ENCODE measurements around the gene KCNIP3.

KCNIP3 gene

DNA sequence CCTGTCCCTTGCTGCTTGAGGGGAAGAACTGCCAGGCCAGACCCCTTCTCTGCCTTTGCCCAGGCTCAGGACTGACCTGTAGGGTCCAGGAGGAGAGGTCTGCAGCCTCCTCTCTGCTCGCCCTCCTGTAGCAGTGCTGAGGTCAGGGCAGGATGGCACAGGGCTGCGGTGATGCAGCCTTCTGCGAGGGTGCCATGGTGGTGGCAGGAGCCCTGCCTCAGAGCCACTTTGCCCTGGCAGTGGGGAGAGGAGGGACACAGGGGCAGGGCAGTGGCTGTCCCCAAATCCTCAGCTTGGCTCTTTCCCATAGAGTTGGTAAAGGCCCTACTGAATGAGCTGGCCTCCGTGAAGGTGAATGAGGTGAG lies 22.0 kb upstream of the KCNIP3 start:
- no peak for DNase-seq (ENCODE audit: low spot score)

DNA sequence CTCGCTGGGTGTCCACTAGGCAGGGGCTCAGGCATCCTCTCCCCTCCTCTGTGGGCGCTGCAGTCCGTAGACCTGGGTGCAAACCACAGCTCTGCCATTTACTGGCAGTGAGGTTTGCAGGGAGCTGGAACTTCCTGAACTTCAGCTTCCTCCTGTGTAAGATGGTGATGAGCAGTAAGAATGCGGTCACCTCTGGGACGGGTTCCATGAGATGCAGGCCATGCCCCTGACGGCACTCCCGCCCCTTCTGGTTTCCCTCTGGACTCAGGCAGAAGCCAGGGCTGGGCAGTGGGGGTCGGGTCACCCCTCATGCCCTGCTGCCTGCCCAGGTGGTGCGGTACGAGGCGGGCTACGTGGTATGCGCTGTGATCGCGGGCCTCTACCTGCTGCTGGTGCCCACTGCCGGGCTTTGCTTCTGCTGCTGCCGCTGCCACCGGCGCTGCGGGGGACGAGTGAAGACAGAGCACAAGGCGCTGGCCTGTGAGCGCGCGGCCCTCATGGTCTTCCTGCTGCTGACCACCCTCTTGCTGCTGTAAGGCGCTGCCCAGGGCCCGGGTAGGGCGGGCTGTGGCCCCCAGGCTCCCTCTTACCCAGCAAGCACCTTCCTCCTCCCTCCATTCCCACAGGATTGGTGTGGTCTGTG lies 21.4 kb upstream of the KCNIP3 start:
- DNase-seq (ENCODE audit: low spot score) = peak; percentile 73

DNA sequence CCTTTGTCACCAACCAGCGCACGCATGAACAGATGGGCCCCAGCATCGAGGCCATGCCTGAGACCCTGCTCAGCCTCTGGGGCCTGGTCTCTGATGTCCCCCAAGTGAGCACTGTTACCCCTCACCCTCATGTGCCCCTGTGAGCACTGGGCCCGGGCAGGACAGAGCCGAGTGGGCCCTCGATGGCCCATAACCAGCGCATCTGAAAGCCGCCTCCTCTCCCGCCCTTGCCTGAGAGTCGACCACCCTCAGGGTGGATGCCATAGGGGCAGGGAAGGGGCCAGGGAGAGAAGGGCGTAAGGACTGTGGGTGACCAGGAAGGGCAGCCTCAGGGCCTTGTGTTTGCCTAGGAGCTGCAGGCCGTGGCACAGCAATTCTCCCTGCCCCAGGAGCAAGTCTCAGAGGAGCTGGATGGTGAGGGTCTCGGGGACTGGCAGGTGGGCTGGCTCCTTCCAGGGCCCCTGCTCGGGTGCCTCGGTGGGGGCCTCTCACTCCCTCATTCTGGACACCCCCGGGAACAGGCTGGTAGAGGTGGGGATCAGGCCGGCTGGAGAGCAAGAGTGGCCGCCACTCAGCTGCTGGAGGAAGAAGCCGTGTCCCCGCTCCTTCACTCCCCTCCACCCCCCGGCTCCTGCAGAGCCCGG lies 20.8 kb upstream of the KCNIP3 start:
- no peak for DNase-seq (ENCODE audit: low spot score)

DNA sequence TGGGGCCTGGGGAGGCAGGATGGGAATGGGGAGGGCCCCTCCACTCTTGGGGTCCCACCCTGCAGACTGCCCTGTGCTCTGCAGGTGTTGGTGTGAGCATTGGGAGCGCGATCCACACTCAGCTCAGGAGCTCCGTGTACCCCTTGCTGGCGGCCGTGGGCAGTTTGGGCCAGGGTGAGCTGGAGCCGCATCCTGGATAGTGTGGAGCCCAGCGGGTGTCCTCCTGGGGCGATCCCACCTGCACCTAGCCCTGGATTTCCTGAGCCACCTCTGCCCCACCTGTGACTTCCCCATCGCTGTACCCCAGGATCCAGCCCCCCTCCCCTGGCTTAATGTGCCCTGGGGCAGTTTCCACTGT lies 20.3 kb upstream of the KCNIP3 start:
- DNase-seq (ENCODE audit: low spot score) = no peak

DNA sequence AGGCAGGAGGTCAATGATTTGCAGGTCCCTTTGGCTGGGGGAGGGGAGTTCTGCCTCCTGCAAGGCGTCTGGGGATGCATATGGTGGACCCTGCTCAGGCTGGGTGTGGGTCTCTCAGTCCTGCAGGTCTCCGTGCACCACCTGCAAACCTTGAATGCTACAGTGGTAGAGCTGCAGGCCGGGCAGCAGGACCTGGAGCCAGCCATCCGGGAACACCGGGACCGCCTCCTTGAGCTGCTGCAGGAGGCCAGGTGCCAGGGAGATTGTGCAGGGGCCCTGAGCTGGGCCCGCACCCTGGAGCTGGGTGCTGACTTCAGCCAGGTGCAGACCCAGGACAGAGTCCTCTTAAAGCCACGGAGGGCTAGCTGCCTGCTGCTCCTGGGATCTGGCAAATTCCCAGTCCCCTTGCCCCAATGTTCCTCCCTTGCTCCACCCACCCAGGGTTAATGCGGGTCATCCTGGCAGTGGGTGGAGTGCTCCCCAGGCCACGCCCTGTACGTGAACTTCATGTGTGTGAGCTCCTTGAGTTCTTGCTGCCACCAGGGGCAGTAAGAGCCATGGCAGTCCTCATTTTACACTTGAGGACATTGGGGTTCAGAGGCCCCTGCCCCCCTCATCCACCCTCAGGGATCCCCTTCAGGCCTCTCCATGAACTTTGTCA lies 19.8 kb upstream of the KCNIP3 start:
- peak; percentile 69 for DNase-seq (ENCODE audit: low spot score)

DNA sequence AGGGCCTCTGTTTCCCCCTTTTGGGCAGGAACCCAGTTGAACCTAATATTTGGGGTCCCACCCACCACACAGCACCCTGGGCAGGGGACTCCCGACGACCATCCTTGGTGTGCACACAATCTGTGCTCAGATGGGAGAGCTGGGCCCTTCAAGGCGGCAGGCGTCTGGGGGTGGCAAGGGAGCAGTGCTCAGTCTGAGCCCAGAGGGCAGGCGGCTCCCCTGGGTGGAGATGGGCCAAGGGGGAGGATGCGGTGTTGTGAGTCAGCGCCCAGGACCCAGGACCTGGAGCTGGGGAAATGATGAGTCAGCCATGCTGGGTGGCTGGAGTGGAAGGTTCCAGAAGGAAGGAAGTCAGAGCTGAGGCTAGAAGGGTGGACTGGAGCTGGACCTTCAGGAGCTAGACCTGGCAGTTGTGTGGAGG lies 19.1 kb upstream of the KCNIP3 start:
- peak; percentile 88 for DNase-seq (ENCODE audit: low spot score)

DNA sequence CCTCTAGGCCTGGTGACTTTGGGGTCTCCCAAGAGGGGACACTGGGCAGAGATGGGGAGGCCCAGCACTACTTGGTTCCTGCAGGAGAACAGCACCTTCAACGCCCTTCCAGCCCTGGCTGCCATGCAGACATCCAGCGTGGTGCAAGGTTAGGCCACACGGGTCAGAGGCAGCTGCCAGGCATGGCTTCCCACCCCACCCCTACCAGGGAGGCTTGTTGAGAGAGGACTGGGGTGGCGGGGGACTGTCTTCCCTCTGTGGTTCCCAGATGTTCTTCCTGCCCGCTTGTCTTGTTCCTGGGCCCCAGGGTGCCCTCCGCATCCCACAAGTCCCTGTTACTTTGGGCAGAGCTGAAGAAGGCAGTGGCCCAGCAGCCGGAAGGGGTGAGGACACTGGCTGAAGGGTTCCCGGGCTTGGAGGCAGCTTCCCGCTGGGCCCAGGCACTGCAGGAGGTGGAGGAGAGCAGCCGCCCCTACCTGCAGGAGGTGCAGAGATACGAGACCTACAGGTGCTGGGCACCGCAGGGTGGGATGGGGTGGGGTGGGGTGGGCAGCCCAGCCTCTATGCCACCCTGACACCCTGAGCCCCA lies 18.4 kb upstream of the KCNIP3 start:
- no peak for DNase-seq (ENCODE audit: low spot score)

DNA sequence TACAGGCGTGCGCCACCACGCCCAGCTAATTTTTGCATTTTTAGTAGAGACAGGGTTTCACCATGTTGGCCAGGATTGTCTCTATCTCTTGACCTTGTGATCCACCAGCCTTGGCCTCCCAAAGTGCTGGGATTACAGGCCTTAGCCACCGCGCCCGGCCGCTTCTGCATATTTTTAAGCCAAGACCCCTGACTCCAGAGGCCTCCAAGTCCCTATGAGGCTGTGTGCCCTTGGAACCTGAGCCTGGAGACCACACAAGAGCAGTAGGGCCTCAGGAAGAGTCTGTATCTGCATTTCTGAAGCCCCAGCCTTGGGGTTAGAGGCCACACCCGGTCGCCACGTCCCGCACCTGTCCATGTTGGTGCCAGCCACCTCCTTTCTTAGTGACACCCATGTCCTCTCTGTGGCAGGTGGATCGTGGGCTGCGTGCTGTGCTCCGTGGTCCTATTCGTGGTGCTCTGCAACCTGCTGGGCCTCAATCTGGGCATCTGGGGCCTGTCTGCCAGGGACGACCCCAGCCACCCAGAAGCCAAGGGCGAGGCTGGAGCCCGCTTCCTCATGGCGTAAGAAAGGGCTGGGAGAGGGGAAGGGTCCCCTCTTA lies 17.6 kb upstream of the KCNIP3 start:
- DNase-seq (ENCODE audit: low spot score) = no peak

DNA sequence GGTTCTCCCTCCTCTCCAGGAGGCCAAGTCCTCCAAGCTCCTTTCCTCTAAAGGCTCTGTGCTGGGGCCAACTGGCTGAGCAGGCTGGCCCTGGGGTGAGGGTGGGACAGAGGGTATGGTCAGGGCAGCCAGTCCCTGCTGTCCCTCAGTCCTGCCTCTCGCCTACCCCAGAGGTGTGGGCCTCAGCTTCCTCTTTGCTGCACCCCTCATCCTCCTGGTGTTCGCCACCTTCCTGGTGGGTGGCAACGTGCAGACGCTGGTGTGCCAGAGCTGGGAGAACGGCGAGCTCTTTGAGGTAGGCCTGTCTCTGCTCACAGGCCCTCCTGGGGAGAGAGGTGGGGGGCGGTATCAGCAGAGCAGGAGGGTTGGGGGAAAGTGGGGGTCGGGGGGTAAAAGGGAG lies 16.1 kb upstream of the KCNIP3 start:
- no peak for DNase-seq (ENCODE audit: low spot score)

DNA sequence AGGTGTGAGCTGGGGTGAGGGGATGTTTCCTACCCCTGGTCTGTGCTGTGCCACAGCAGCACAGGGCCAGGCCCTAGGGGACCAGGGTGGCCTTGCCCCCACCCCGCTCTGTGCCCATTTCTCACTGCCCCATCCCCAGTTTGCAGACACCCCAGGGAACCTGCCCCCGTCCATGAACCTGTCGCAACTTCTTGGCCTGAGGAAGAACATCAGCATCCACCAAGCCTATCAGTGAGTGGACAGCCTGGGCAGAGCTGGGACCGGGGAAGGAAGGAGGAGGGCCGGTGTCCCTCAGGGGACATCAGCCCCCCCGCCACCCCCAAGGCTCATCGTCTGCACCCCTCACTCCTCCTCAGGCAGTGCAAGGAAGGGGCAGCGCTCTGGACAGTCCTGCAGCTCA lies 15.4 kb upstream of the KCNIP3 start:
- no peak for DNase-seq (ENCODE audit: low spot score)

DNA sequence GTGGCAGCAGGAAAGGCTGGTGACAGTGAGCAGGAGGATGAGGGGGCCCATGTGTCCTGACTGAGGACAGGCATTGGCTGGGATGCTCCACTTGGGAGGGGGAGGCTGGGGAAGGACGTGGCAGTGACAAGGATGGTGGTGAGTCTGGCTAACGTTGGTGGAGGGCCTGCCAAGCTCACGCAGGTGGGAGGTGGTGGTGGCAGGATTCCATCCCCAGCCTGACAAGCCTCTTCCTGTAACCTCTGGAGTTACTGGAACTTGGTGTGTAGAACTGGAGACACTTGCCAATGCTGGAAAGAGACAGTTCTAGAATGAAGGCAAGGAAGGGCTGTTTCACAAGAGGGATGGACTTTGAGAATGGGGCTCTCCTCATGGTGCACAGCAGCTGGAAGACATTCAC lies 14.7 kb upstream of the KCNIP3 start:
- DNase-seq (ENCODE audit: low spot score) = no peak

DNA sequence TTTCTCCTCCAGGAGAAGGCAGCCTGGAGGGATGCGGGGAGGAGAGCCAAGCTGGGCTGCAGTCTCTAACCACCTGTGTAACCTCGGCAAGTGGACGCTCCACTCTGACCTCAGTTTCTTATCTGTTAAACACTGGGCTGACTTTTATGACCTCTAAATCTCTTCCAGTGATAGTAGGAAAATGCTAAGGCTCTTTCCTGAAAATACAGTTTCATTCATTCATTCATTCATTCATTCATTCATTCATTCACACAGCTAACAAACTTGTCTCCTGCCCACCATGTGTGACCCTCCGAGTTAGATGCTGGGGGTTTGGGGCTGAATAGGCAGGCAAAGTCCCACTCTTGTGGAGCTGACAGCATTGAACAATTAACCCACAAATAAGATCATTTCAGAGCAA lies 13.6 kb upstream of the KCNIP3 start:
- DNase-seq (ENCODE audit: low spot score) = no peak

DNA sequence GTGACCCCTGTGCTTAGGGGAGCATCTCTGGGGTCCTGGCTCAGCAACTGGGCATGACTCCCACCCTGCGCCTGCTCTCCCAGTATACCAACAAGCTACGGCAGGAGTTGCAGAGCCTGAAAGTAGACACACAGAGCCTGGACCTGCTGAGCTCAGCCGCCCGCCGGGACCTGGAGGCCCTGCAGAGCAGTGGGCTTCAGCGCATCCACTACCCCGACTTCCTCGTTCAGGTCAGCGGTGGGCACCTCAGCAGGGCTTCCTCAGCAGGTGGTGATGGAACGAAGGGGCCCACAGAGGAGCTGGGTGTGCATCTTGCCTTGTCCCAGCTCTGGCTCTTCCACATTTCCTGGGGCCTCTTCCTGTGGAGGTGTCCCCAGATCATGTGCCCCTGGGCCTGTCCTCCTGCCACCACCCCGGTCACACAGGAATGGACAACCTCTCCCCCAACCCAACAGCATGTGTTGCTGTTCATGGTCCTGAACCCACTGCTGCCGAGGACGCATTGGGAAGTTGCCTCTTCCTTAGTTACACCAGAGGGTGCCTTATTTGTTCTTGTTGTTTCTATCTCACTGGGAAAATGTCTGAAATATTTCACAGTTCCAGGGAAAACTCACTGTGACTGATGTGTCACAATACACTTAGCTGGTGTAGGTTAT lies 12.1 kb upstream of the KCNIP3 start:
- no peak for DNase-seq (ENCODE audit: low spot score)

DNA sequence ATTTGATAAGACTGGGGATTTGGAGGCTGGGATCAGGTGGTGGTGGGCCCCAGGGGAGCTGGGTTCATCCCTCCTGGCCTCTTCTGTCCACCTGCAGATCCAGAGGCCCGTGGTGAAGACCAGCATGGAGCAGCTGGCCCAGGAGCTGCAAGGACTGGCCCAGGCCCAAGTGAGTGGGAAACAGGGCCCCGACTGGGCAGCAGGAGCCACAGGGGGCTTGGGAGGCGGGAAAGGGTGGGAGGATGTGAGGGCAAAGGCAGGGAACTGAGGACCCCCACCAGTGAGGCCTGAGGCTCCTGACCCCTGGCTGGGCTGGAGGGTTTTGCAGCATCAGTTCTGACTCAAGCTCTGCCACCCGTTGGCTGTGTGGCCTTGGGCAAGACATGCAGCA lies 11.6 kb upstream of the KCNIP3 start:
- DNase-seq (ENCODE audit: low spot score) = no peak

DNA sequence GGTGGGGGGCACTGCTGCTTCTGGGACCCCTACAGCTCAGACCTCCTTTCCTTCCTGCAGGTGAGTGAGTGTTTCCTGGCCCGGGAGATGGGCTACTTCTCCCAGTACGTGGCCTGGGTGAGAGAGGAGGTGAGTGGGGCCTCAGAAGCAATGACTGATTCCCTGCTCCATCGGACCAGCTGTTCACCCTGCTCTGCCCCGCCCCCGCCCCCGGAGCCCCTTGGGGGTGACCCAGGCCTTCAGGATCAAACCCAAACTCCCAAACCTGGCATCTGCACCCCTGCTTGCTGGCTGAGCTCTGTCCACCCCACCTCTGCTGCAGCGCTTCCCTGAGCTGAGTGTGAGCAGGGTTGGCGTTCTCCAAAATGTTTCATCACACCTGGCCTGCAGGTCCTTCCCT lies 9.8 kb upstream of the KCNIP3 start:
- DNase-seq (ENCODE audit: low spot score) = no peak

DNA sequence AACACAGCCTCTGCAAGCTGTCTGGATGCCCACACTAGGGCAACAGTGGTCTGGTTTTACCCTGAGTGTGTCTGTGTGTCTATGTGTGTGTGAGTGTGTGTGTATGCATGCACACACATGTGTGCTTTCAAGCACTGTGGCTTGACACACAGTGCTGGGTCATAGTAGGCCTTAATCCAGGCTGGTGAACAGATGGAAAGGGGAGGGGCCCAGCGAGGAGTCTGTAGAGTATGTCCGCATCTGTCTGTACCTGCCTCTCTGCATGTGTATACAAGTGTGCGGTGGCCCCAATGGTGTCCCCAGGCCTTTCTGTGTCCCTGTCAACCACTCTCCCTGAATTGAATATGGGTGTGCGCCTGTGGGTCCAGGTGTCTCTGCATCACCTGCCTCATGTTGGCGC lies 9.3 kb upstream of the KCNIP3 start:
- DNase-seq (ENCODE audit: low spot score) = no peak

DNA sequence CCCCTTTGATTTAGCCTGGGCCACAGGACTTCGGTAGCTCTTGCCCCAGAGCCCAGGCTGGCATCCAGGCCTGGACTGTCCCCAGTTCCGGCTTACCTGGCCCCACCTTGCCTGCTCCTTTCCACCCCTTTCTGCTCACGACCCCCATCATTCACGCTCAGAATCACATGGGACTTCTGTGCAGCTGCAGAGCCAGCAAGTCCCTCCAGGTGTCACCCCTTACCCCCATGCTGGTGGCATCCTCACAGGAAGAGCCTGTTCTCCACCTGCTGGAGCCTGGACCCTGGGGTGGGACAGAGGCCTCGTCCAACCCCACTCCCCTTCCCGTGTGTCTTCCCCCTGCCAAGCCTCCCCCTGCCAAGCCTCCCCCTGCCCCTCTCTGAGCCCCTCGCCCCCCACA lies 7.9 kb upstream of the KCNIP3 start:
- no peak for DNase-seq (ENCODE audit: low spot score)

DNA sequence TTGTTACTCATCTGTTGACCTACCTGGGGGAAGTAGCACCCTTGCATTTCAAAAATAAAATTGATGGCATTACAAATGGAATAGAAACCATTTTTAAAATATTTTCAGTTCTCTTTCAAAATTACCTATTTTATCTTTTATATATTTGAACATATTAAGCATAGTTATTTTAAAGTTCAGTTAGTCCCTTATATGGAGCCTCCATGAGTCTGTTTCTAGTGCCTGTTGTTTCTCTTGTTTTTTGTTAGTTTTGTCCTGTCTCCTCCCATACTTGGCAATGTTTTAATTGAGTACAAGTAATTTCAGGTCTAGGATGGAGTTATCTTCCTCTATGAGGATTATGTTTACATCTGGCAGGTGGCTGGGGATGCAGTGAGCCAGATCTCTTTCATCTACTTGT lies 5.9 kb upstream of the KCNIP3 start:
- no peak for DNase-seq (ENCODE audit: low spot score)

DNA sequence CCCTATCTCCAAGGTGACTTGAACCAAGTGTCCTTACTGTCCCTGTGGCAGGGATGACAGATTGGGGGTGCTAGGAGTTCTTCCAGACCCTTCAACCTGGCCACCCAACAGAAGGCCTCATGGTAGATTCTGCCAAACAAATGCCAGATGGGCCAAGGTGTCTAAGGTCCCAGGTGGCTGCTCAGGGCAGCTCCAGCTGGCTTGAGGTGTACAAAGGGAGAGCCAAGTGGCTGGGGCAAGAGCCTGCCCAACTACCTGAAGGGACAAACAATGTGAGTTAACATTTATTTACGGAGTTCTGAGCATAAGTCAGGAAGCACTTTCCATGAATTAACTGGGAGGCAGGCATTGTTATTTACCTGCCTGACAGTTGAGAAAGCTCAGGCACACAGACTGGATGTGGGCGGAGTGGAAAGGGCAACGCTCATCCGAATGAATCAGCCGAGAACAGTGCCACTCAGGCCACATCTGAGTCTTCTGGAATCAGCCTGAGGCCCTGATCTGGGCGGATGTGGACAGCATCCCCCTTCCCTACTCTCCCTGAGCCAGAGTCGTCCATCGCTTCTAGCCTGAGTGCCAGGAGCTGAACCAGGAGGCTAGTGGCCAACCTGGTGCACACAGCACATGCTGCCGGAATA lies 4.4 kb upstream of the KCNIP3 start:
- DNase-seq (ENCODE audit: low spot score) = peak; percentile 68

DNA sequence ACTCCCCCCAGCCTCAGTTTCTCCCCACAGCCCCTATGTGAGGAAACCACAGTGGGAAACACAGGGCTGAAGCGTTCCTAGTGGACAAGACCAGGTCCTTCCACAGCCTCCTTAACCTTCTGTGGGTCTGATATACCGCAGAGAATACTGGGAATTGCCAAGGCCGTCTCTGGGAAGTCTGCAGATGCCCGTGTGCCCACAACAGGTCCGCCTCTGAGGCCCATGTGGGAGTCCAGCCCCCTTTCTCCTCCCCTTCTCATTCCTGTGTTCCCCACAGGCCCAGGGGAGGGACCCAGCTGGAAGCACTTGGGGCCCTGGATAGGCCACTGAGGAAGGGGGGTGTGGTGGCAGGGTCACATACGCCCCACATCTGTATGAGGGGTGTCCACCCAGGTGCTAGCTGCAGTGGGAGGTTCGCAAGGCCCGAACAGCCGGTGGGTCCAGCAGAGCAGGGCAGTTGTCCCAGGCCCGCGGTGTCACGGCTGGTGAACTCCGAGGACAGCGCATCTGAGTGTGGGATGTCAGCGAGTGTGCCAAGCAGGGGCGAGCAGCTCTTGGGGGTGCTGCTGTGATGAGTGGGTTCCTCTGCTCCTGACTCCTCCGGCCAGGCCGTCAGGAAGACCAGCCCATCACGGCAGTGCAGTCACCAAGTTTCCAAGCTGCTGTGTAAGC lies 2.4 kb upstream of the KCNIP3 start:
- no peak for DNase-seq (ENCODE audit: low spot score)

DNA sequence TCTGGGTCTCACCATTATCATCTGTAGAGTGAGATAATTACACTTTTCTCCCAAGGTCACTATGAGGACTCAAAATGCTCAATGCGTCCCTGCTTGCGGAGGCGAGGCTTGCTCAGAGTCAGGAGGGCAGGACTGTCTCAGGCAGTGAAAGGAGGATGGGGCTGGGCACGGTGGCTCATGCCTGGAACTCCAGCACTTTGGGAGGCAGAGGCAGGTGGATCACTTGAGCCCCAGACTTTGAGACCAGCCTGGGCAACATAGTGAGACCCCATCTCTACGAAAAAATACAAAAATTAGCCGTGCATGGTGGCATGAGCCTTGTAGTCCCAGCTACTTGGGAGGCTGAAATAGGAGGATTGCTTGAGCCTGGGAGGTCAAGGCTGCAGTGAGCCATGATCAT lies 1.8 kb upstream of the KCNIP3 start:
- no peak for DNase-seq (ENCODE audit: low spot score)

DNA sequence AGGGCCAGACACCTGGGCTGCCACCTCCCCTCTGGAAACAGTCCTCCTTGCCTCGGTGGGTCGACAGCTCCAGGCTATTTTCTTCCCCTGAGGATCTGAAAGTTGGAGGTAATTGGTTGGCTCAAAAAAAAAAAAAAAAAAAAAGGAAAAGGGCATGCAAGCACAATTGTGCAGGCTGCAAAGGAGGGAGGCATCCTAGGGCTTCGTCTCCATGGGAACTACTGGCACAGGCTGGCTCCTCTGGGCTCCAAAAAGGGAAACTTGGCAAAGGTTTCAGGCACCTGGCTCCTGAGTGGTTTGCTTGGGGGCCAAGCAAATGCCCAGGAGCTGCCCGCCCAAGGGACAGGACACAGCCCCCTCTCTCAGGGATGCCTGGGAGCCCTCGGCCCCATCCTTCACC lies 1.1 kb upstream of the KCNIP3 start:
- no peak for DNase-seq (ENCODE audit: low spot score)

All from kidney tubule cell (primary cell).